ENCODE results near the gene ADM2.

DNA sequence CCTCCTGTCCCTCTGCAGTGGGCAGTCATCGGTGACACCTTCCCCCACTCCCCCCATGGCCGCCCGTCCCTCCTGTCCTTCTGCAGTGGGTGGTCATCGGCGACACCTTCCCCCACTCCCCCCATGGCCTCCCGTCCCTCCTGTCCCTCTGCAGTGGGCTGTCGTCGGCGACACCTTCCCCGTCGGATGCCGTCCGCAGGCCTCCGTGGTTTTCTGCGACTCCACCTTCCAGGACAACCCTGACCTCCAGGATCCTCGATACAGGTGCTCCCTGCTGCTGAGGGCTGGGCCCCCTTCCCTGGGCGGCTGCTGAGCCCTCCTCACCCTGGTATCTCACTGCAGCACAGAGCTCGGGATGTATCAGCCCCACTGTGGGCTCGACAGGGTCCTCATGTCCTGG is 7.5 kb downstream of the ADM2 start:
- no peak for TF ChIP-seq TARDBP (IDR thresholded peaks at IDR 0.05)
- TF ChIP-seq SUZ12 (IDR thresholded peaks at IDR 0.05), result no peak
- no peak for TF ChIP-seq BHLHE40 (IDR thresholded peaks at IDR 0.05; ENCODE audit: borderline replicate concordance)
- TF ChIP-seq FOXA1 (IDR thresholded peaks at IDR 0.05), result no peak
- TF ChIP-seq FOXM1 (IDR thresholded peaks at IDR 0.05; ENCODE audit: borderline replicate concordance), result no peak
- no peak for TF ChIP-seq ARNT (IDR thresholded peaks at IDR 0.05)
- TF ChIP-seq, protein P1, sequence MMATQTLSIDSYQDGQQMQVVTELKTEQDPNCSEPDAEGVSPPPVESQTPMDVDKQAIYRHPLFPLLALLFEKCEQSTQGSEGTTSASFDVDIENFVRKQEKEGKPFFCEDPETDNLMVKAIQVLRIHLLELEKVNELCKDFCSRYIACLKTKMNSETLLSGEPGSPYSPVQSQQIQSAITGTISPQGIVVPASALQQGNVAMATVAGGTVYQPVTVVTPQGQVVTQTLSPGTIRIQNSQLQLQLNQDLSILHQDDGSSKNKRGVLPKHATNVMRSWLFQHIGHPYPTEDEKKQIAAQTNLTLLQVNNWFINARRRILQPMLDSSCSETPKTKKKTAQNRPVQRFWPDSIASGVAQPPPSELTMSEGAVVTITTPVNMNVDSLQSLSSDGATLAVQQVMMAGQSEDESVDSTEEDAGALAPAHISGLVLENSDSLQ (IDR thresholded peaks at IDR 0.05), result no peak
- TF ChIP-seq LEF1 (IDR thresholded peaks at IDR 0.05; ENCODE audit: borderline replicate concordance), result no peak
- no peak for TF ChIP-seq NFRKB (IDR thresholded peaks at IDR 0.05)

Measured in HEK293T (cell line).